Measurements from ENCODE around the gene FHIP1B.

The FHIP1B gene

DNA sequence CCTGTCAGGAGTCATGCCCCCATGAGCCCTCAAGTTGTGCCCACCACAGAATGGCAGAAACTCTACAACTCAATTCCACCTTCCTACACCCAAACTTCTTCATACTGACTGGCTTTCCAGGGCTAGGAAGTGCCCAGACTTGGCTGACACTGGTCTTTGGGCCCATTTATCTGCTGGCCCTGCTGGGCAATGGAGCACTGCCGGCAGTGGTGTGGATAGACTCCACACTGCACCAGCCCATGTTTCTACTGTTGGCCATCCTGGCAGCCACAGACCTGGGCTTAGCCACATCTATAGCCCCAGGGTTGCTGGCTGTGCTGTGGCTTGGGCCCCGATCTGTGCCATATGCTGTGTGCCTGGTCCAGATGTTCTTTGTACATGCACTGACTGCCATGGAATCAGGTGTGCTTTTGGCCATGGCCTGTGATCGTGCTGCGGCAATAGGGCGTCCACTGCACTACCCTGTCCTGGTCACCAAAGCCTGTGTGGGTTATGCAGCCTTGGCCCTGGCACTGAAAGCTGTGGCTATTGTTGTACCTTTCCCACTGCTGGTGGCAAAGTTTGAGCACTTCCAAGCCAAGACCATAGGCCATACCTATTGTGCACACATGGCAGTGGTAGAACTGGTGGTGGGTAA is 35.1 kb downstream of the FHIP1B start, which contains the start of gene OR52W1:
Gene OR52W1, plus strand, starts transcription at position 51 of the 637 bp plus-strand sequence. Its CDS starts 0 bp downstream, at position 51.
- DNase-seq = no peak

DNA sequence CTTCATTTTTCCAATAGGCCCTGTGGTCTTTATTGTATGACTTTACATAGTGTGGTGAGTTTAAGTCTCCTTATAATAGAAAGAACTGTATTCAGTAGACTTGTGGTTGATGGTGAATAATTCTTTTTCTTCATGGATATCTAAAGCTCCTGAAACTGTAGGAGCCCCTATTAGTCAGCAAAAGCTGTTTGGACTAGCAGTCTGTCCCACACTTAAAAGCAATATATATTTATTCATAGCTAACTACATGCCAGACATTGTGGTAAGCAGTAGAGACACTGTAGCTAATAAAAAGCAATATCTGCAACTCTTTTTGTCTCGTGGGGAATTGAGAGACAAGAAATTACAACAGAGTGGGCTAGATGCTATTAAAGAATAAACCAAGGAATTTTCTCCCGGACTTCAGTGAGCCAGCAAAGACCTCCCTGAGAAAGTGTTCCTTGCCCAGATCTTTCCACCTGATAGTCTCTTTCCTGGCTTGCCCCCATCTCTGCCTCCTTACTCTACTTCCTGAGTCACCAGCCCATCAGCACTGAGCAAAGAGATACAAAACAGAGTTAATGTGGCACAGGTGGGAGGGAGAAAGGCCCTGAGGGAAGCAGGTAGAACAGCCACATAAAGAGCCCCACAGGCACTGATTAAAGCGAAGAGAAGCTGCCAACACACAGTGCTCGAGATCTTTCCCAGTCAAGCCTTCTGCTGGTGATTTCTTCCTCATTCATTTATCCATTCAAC is 36.8 kb downstream of the FHIP1B start:
- no peak for DNase-seq

DNA sequence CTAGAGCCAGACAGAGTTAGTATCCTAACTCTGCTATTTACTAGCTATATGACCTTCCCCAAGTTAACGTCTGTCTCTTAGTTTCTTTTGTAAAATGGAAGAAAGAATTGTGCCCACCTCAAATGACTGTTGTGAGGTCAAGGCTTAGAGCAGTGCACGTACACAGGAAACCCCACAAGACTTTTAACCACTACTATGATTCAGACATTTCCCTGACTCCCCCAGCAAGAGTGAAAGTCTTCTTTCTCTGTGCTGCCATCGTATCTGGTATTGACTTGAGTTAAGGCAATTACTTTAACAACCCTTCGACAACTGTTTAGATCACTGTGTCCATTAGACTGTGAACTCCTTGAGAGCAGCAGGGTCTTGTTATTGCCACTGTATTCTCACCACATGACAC is 38.0 kb downstream of the FHIP1B start:
- DNase-seq = no peak

DNA sequence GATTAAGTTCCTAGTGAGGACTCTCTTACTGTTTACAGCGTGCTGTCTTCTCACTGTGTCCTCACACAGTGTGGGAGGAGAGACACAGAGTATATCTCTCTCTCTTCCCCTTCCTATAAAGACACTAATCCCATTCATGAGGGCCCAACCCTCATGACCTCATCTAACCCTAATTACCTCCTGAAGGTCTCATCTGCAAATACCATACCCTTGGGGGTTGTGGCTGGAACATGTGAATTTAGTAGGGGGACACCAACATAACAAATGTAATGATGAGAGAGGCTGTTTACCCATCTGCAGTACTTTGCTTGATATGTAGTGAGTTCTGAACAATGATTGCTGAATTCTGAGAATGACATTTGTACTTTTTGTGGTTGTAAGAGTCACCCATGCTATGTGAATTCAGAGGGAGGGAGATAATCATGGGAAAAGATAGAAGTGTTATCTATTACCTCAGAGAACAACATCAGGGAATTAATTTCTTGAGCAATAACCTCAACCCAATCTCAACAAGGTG is 40.3 kb downstream of the FHIP1B start:
- no peak for DNase-seq

DNA sequence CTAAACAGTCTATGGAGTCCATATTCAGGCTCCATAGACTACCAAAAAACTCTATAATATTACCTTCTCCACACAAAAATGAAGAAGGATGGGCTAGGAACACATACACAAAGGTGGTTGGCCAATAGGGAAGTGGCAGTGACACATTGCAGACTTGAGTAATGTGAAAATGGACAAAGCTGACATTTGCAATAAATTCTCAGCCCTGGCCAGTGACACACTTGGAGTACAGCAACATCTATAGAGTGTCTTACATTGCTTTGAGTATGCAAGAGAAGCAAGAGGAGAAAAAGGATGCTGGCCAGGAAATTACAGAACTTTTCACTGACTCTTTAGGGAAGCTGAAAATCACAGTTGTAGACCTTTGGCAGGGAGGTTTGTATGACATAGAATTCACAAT is 42.7 kb downstream of the FHIP1B start:
- no peak for DNase-seq

DNA sequence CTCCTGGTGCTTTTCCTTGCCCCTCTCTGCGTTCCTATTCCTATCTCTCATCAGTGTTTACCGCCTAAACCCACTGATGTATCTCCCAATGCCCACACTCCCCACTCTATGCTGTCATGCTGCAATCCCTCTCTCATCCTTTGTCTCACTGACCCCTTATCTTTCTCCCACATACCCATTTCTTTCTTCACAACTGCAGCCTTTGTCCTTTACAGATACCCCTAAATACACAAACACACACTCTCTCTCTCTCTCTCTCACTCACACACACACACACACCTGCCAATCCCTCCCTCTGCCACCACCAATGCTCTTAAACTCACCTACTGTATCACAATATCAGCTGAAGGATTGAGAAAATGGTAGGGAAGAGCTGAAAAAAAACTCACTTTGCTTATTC is 59.0 kb downstream of the FHIP1B start:
- DNase-seq = no peak

DNA sequence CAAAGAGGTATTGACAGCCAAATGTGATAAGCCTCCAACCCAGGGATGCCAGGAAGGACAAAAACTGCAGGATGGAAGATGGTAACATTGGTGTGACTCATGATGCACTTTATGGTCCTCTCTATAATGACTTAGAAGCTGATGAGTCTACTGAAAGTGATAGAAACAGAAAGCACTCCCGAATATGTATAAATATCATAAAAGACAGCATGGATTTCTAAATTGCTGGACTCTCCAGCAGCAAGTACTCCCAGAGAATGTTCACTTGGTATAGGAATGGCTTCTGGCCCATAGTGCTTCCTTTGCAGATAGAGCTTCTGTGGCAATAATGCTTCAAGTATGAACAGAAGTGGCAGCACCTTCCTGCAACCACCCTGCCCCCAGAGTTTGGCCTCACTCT is 64.2 kb downstream of the FHIP1B start, which contains the start of gene OR52B2:
Gene OR52B2, minus strand, starts transcription at position 101 of the 400 bp plus-strand sequence. Its CDS starts 0 bp downstream, at position 101.
- no peak for DNase-seq
